Inflammatory macrophage treated with lipopolysaccharide for 4 hours (primary cell): ENCODE results near the gene RAPGEF3.
A peak's percentile ranks its signal among the peaks of the same experiment; 100 is the strongest.

Source experiments
- DNase-seq: peaks from one replicate; pipeline ENCODE4 v3.0.0-alpha.2; 2020

Gene RAPGEF3

GRCh38 chr12:47789712-47790489 is 31.2 kb upstream of the RAPGEF3 start:
- DNase-seq, result no peak

DNA sequence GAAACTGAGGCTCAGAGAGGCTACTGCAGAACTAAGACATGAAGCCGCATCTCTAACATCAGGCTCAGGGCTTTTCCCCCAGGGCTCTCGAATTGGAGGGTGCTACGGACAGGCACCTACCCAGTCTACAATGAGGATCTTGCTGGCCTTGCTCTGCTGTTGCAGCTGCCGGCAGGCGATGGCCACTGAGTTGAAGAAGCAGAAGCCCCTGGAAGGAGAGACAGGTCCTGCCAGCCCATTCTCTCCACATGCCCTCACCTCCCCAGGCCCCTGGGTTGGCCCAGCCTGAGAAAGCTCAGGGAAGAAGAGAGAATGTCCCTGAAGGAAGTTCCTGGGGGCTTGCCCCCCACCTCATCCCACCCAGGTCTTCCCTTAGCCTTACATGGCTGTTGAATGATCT is 30.5 kb upstream of the RAPGEF3 start:
- no peak for DNase-seq

GRCh38 chr12:47787596-47788319 is 29.1 kb upstream of the RAPGEF3 start:
- DNase-seq, result no peak

GRCh38 chr12:47786662-47787280 is 28.1 kb upstream of the RAPGEF3 start:
- DNase-seq, result no peak

DNA sequence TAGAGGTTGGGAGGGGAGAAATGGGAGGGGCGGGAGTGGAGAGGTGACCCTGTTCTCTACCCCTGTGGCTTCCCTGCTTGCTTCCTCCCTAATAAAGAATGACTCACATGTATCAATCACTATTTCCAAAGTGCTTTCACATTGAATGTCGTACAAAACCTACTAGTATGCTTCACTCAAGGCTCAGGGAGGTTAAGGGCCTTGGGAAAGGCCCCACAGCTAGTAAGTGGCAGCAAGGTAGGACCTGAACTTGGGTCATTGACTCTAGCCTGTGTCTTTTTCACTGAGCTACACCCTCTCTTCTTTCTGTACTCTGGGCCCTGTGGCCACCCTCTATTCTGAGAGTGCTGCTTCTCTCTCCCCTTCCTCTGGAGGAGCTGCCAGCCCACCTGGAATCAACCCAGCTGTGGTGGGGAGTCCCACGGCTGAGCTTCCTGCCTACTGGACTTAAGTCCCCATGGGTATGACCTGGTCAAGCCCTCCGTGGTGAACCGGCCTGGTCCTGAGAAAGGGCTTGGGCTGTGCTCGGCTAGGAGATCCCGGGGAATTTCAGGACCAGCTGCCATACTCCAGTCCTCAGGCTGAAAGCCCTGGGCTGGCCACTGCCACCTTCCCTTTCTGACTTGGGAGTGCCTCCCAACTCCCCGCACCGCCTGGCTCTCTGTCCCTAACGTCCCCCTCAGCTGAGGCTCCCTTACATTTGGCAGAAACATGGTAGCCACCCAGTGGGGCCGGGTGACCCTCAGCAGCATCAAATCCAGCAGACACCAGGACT is 27.4 kb upstream of the RAPGEF3 start:
- DNase-seq, result no peak

DNA sequence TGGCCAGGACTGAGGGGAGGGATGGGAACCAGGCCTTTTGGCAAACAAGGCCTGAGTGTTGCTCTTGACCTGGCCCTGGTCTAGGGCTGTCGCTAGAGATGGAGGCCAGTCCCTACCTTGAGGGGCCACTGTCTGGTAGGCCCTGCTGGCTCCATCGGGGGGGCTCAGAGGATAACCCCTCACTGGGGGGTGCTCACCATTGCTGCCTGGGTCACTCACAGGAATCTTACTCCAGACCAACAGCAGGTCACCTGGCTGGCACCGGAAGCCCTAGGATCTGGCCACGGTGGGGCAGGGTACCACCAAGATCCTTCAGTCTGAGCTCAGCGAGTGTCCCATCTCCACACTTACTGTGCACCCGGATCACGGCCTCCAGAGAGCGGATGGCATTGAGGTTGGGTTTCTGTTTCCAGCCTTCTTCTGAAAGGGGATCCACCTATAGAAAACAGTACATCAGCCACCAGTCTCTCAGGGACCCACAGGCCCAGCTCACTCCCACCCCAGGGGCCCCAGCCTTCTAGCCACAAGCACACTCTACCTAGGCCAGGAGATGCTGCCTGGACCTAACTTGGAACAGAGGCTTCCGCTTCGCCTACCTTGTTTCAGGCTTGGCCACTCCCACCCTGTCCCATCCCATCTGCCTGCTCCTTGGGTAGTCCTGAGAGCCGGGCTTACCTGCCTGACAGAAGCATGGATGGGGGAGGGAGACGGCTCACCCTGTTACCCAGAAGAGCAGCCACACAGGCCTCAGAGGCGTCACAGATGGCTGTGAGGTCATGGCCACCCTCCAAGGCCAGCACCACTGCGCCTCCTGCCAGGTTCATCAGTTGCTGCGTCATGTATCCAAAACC is 26.6 kb upstream of the RAPGEF3 start:
- no peak for DNase-seq

DNA sequence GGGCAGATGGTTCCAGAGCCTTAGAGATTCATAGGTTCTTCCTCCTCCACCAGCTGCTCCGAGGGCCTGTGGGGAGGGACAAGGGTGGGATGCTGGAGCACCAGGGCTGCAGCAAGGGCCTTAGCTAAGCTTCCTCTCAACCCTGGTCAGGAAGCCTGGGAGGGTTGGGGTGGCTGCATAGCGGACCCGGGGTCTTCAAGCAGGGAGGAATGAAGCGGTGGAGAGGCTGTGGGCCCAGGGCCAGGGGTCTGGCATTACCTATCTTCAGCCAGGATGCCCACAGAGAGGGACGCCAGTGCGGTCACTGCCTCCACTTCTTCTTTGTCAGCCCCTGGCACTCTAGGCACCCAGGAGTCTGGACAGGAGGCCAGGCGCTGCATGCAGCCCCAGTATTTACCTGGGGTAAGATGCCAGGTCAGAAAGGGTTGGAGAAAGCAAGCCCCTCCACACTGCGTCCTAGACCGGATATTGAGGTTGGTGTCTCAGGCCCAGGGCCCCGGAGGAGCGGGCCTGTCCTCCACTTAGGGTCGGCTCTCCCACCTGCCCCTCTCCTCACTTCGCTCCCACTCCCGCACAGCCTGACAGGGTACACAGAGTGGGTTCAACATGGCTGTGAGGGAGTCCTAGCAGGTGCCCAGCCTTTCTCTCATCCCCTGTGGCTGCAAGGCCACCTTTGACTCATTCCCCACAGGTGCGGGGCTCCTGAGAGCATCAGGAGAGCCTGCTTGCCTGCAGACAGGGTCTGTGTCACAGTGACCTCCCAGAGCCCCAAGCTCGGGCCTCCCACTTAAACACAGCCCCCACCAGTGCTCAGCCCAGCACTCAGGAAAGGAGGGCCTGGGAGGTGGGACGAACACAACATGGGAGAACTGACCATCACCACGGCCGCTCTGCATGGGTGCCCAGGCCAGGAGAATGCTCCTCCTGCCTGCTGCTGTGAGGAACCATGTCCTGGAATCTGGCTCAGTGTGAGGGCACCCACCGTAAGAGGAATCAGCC is 25.4 kb upstream of the RAPGEF3 start:
- DNase-seq, result no peak

- DNase-seq, result no peak
These were observed 24.5 kb upstream of the RAPGEF3 start for GRCh38 chr12:47783024-47783755.

- DNase-seq, result no peak
These were observed 23.7 kb upstream of the RAPGEF3 start for GRCh38 chr12:47782372-47782770.

GRCh38 chr12:47781479-47782371 is 23.0 kb upstream of the RAPGEF3 start:
- no peak for DNase-seq

GRCh38 chr12:47779943-47780504 is 21.3 kb upstream of the RAPGEF3 start:
- DNase-seq, result no peak

DNA sequence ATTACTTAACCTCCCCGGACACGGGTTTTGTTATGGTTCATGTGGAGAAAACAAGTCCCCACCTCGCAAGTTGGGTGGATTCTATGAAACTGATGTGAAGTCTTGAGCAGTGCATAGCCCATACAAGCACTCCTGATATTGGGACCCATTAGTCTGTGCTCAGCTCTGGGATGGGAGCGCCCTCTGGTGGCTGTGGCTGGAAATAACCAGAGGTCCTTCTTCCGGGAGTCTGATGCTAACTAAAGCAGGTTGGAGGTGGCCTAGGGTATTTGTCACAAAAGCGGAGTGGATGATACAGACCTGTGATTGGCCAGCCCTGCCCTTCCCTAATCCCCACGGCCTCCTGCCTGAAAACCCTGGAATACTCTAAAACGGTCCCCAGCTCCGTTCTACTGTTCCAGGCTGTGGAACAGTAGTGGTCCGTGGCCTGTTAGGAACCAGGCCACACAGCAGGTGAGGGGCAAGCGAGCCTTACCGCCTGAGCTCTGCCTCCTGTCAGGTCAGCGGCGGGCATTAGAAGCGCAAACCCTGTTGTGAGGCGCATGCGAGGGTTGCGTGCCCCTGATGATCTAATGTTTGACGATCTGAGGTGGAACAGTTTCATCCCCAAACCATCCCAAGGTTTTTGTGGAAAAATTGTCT is 20.7 kb upstream of the RAPGEF3 start:
- DNase-seq, result peak; percentile 79

GRCh38 chr12:47778881-47779280 is 20.2 kb upstream of the RAPGEF3 start:
- no peak for DNase-seq

DNA sequence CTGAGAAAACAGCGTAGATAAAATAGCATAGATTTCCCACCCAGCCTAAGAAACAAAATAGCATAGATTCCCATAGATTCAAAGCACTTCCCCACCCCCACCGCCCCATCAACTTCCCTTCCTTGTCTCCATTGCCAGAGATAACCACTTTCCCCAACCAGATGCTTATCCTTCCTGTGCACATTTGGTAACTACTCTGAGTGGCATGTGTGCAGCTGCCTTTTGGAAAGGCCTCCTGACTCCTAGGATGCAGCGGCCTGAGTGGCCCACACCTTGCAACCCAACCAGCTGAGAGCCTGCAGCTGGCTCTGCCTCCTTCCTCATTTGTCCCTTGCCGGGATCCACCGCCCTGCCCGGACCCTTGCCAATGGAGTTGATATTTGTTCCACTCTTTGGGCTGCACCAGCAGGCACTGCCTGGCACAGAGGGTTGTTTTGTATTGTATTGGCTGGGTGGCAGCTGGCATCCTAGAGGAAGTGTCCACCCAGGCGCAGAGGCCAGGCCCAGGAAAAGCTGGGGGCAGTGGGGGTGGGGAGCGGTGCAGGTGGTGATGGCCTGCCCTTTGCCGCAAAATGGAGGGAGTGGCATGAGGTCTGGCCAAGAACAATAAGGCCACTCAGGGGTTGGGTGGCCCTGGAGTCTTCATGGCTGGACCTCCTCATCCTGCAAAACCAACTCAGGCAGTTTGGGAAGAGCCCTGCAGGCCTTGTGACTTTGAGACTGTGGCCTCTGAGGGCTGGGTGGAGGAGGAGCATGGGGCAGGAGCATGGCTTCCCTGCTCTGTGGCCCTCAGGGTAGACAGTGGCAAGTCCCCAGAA is 19.3 kb upstream of the RAPGEF3 start:
- DNase-seq, result peak; percentile 17

DNA sequence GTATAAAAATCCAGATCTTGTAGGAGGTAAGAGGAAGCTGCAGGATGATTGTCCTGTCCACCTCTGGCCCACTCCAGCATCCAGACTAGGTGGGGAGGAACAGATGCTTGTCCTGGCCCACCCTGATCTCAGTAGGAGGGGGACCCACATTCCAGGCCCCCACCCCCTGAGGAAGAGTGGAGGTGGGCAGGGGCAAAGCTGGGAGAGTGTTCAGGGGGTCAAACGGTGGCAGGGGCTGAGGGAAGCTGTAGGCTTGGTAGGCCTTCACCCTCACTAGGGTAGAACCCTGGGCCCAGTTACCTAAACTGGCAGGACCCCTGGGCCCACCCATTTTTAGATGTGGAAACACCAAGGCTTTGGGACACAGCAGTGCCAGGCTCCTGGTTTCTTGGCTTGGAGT is 18.5 kb upstream of the RAPGEF3 start:
- DNase-seq, result no peak

GRCh38 chr12:47776471-47777143 is 17.9 kb upstream of the RAPGEF3 start:
- peak; percentile 59 for DNase-seq
